Measurements from ENCODE around the gene CTRB1.
"Not testable (repeated sequence)": the region's sequence is repeated elsewhere in the genome, so short reads cannot be mapped to it uniquely, and the experiment has no call there.

CTRB1 gene

GRCh38 chr16:75208861-75209505, 9.8 kb upstream of the CTRB1 start:
- DNase-seq (ENCODE audit: insufficient read length, low spot score): no peak
- no peak for TF ChIP-seq CTCF (IDR thresholded peaks at IDR 0.05; ENCODE audit: insufficient read depth, missing control alignments)
- no peak for FAIRE-seq

GRCh38 chr16:75209514-75209913, 9.3 kb upstream of the CTRB1 start:
- not testable (repeated sequence) for FAIRE-seq; DNase-seq (ENCODE audit: insufficient read length, low spot score)

- FAIRE-seq (no peak), DNase-seq (ENCODE audit: insufficient read length, low spot score) (no peak)
- no peak for TF ChIP-seq CTCF (IDR thresholded peaks at IDR 0.05; ENCODE audit: insufficient read depth, missing control alignments)
Measured at GRCh38 chr16:75209944-75210343, 8.8 kb upstream of the CTRB1 start.

- FAIRE-seq: not testable (repeated sequence)
Measured at GRCh38 chr16:75211286-75211685, 7.5 kb upstream of the CTRB1 start.

GRCh38 chr16:75216127-75216526, 2.7 kb upstream of the CTRB1 start:
- FAIRE-seq (no peak), DNase-seq (ENCODE audit: insufficient read length, low spot score) (no peak)
- TF ChIP-seq CTCF (IDR thresholded peaks at IDR 0.05; ENCODE audit: insufficient read depth, missing control alignments): no peak

More at GRCh38 chr16:75211286-75211685, 7.5 kb upstream of the CTRB1 start:
- not testable (repeated sequence) for DNase-seq (ENCODE audit: insufficient read length, low spot score)

- DNase-seq (ENCODE audit: insufficient read length, low spot score) (no peak), FAIRE-seq (no peak)
- TF ChIP-seq CTCF (IDR thresholded peaks at IDR 0.05; ENCODE audit: insufficient read depth, missing control alignments): no peak
Measured at GRCh38 chr16:75216576-75216975, 2.2 kb upstream of the CTRB1 start.

GRCh38 chr16:75217389-75217851, 1.4 kb upstream of the CTRB1 start:
- FAIRE-seq: no peak
- no peak for TF ChIP-seq CTCF (IDR thresholded peaks at IDR 0.05; ENCODE audit: insufficient read depth, missing control alignments)
- no peak for DNase-seq (ENCODE audit: insufficient read length, low spot score)

- no peak for FAIRE-seq
Measured at GRCh38 chr16:75219088-75219487, 300 bp downstream of the CTRB1 start.

More at GRCh38 chr16:75219088-75219487, 300 bp downstream of the CTRB1 start:
- no peak for DNase-seq (ENCODE audit: insufficient read length, low spot score)
- no peak for TF ChIP-seq CTCF (IDR thresholded peaks at IDR 0.05; ENCODE audit: insufficient read depth, missing control alignments)
